ENCODE measurements around the gene FLT3.
"Not testable (repeated sequence)": the region's sequence is repeated elsewhere in the genome, so short reads cannot be mapped to it uniquely, and the experiment has no call there.

The FLT3 gene

GRCh38 chr13:28043224-28043623 is 57.2 kb downstream of the FLT3 start:
- DNase-seq: no peak

- DNase-seq: no peak
Observed at GRCh38 chr13:28041501-28041900, 58.9 kb downstream of the FLT3 start.

GRCh38 chr13:28041031-28041461 is 59.3 kb downstream of the FLT3 start:
- DNase-seq: no peak

- no peak for DNase-seq
Observed at GRCh38 chr13:28037399-28037798, 63.0 kb downstream of the FLT3 start.

GRCh38 chr13:28035146-28035782 is 65.1 kb downstream of the FLT3 start:
- DNase-seq: no peak

GRCh38 chr13:28033894-28034655 is 66.3 kb downstream of the FLT3 start:
- no peak for DNase-seq

GRCh38 chr13:28032438-28032837 is 67.9 kb downstream of the FLT3 start:
- not testable (repeated sequence) for DNase-seq

- DNase-seq: no peak
Observed at GRCh38 chr13:28031896-28032288, 68.5 kb downstream of the FLT3 start.

- DNase-seq: no peak
Observed at GRCh38 chr13:28031220-28031895, 69.0 kb downstream of the FLT3 start.

GRCh38 chr13:28027607-28028364 is 72.6 kb downstream of the FLT3 start:
- DNase-seq: no peak

GRCh38 chr13:28027071-28027470 is 73.3 kb downstream of the FLT3 start:
- DNase-seq: no peak

- DNase-seq: no peak
Observed at GRCh38 chr13:28026508-28026907, 73.9 kb downstream of the FLT3 start.

- DNase-seq: no peak
Observed at GRCh38 chr13:28022848-28023518, 77.4 kb downstream of the FLT3 start.

GRCh38 chr13:28014301-28014700 is 86.1 kb downstream of the FLT3 start:
- DNase-seq: no peak

GRCh38 chr13:28013482-28013881 is 86.9 kb downstream of the FLT3 start:
- no peak for DNase-seq

- DNase-seq: no peak
Observed at GRCh38 chr13:28012896-28013295, 87.5 kb downstream of the FLT3 start.

- no peak for DNase-seq
Observed at GRCh38 chr13:28012383-28012782, 88.0 kb downstream of the FLT3 start.

GRCh38 chr13:28010046-28010445 is 90.3 kb downstream of the FLT3 start:
- no peak for DNase-seq

GRCh38 chr13:28005016-28005415 is 95.4 kb downstream of the FLT3 start:
- not testable (repeated sequence) for DNase-seq

- DNase-seq: no peak
Observed at GRCh38 chr13:28002886-28003698, 97.3 kb downstream of the FLT3 start.

GRCh38 chr13:28001837-28002473 is 98.4 kb downstream of the FLT3 start:
- DNase-seq: no peak

Data from COR-L47 (cell line).